ENCODE data around the gene TNS3.

TNS3 gene

GRCh38 chr7:47557694-47558670 lies 23.9 kb downstream of the TNS3 start:
- H3K4me1 ChIP-seq (ENCODE audit: low read length) = no peaks in the 10 kb centered on the region
- peaks cover 36% of the 10 kb centered on the region for H3K79me2 ChIP-seq (ENCODE audit: low read length)
- H4K20me1 ChIP-seq (ENCODE audit: insufficient read depth, low read length) = no peaks in the 10 kb centered on the region
- no peak overlapping the region for H2AFZ ChIP-seq (ENCODE audit: low read length)
- no peak overlapping the region for H3K4me2 ChIP-seq (ENCODE audit: low read depth, low read length)
- no peaks in the 10 kb centered on the region for H3K9me2 ChIP-seq (replicated peaks; ENCODE audit: insufficient read depth, low read length)
- no peak for TF ChIP-seq CTCF (IDR thresholded peaks at IDR 0.05; ENCODE audit: low read length)
- no peak for TF ChIP-seq EZH2phosphoT487 (IDR thresholded peaks at IDR 0.05; ENCODE audit: low read length)
- TF ChIP-seq EZH2 (optimal IDR thresholded peaks at IDR 0.05; ENCODE audit: low read depth, low read length) = no peak
- H3K9me3 ChIP-seq (replicated peaks; ENCODE audit: insufficient read depth, low read length) = no peaks in the 10 kb centered on the region
- H3K27me3 ChIP-seq (replicated peaks; ENCODE audit: insufficient read depth, low read length) = no peaks in the 10 kb centered on the region
- no peak overlapping the region for H3K9ac ChIP-seq (ENCODE audit: low read length)
- no peaks in the 10 kb centered on the region for H3F3A ChIP-seq (ENCODE audit: insufficient read depth, low read length)
- H3K4me3 ChIP-seq (ENCODE audit: low read length) = no peak overlapping the region
- no peak overlapping the region for H3K27ac ChIP-seq (ENCODE audit: low read length)
- DNase-seq = no peak
- H3K36me3 ChIP-seq (replicated peaks; ENCODE audit: insufficient read depth, low read length) = no peaks in the 10 kb centered on the region

GRCh38 chr7:47557317-47557693 lies 24.6 kb downstream of the TNS3 start:
- H3K9ac ChIP-seq (ENCODE audit: low read length) = no peak overlapping the region
- peaks cover 31% of the 10 kb centered on the region for H3K79me2 ChIP-seq (ENCODE audit: low read length)
- H3K4me3 ChIP-seq (ENCODE audit: low read length) = no peak overlapping the region
- no peak overlapping the region for H2AFZ ChIP-seq (ENCODE audit: low read length)
- H3K4me2 ChIP-seq (ENCODE audit: low read depth, low read length) = no peak overlapping the region
- no peaks in the 10 kb centered on the region for H3K36me3 ChIP-seq (replicated peaks; ENCODE audit: insufficient read depth, low read length)
- H4K20me1 ChIP-seq (ENCODE audit: insufficient read depth, low read length) = no peaks in the 10 kb centered on the region
- no peak for DNase-seq
- no peaks in the 10 kb centered on the region for H3K4me1 ChIP-seq (ENCODE audit: low read length)
- H3K27ac ChIP-seq (ENCODE audit: low read length) = no peak overlapping the region
- no peak for TF ChIP-seq EZH2phosphoT487 (IDR thresholded peaks at IDR 0.05; ENCODE audit: low read length)
- TF ChIP-seq EZH2 (optimal IDR thresholded peaks at IDR 0.05; ENCODE audit: low read depth, low read length) = no peak
- no peaks in the 10 kb centered on the region for H3K9me2 ChIP-seq (replicated peaks; ENCODE audit: insufficient read depth, low read length)
- no peaks in the 10 kb centered on the region for H3K27me3 ChIP-seq (replicated peaks; ENCODE audit: insufficient read depth, low read length)
- no peaks in the 10 kb centered on the region for H3K9me3 ChIP-seq (replicated peaks; ENCODE audit: insufficient read depth, low read length)
- H3F3A ChIP-seq (ENCODE audit: insufficient read depth, low read length) = no peaks in the 10 kb centered on the region

- no peaks in the 10 kb centered on the region for H3K36me3 ChIP-seq (replicated peaks; ENCODE audit: insufficient read depth, low read length)
- no peaks in the 10 kb centered on the region for H3K9me2 ChIP-seq (replicated peaks; ENCODE audit: insufficient read depth, low read length)
- no peak overlapping the region for H3K27ac ChIP-seq (ENCODE audit: low read length)
- H3K4me2 ChIP-seq (ENCODE audit: low read depth, low read length) = no peak overlapping the region
- TF ChIP-seq CTCF (IDR thresholded peaks at IDR 0.05; ENCODE audit: low read length) = no peak
- no peaks in the 10 kb centered on the region for H3K27me3 ChIP-seq (replicated peaks; ENCODE audit: insufficient read depth, low read length)
- no peak for DNase-seq
- no peak overlapping the region for H3K4me3 ChIP-seq (ENCODE audit: low read length)
- H3K79me2 ChIP-seq (ENCODE audit: low read length) = peaks cover 31% of the 10 kb centered on the region
- no peaks in the 10 kb centered on the region for H4K20me1 ChIP-seq (ENCODE audit: insufficient read depth, low read length)
- no peaks in the 10 kb centered on the region for H3K4me1 ChIP-seq (ENCODE audit: low read length)
- no peaks in the 10 kb centered on the region for H3K9me3 ChIP-seq (replicated peaks; ENCODE audit: insufficient read depth, low read length)
- H3F3A ChIP-seq (ENCODE audit: insufficient read depth, low read length) = no peaks in the 10 kb centered on the region
- no peak overlapping the region for H2AFZ ChIP-seq (ENCODE audit: low read length)
- H3K9ac ChIP-seq (ENCODE audit: low read length) = no peak overlapping the region
Measured at GRCh38 chr7:47556511-47557180, 25.3 kb downstream of the TNS3 start.
